ENCODE data around the gene ATP5F1D. TPM values are rescaled to one million over a fixed set of nuclear protein-coding genes. Genes with fewer than 3 reads are reported as not detected.

Gene ATP5F1D
- total RNA-seq, 1 experiment from 2014 or later = 179 TPM

DNA sequence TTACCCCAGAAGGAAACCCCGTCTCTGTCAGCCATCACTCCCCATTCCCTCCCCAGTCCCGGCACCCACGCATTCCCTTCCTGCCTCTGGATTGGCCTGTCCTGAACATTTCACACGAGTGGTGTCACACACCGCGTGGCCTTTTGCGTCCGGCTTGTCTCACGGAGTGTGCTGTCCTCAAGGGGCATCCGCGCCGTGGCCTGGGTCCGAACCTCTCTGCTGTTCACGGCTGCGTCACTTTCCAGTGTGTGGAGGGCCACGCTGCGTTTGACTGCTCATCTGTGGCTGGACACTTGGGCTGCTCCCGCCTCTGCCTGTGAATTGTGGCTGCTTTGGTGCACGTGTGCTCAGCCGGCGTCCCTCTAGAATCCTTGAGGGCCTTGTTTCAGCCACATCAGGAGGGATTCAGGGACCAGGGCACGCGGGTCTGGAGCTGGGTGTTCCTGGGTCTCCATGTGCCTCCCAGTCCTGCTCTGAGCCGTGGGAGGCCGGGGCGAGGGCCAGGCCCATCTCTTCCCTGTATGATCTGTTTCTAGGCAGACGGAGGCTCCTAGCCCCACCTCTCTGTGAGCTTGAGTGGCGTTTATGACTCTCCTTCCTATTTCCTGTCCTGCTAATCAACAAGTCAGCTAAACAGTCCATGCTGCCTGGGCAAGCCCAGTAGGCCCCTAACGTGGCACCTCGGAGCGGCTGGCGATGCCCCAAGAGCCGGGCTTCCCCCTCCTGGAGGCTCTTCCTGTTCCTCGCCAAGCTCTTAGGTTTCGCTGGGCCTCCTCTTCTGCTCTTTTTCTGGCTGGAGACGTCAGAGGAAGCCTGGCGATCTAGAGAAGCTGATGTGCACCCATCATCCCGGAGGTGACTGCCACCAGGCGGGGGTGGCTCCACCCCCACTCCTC, 27.9 kb upstream of the ATP5F1D start:
- H3T11ph ChIP-seq (ENCODE audit: low read length) = no peak overlapping the region
- H4K8ac ChIP-seq (replicated peaks; ENCODE audit: insufficient read length, low read depth, low read length) = no peak overlapping the region
- no peak overlapping the region for H4K5ac ChIP-seq (ENCODE audit: insufficient read length, low read depth, low read length)
- no peak overlapping the region for H2BK5ac ChIP-seq (ENCODE audit: insufficient read length, low read length)
- no peaks in the 10 kb centered on the region for H4K20me1 ChIP-seq (ENCODE audit: control insufficient read depth, insufficient read depth, insufficient read length)
- H3K4me1 ChIP-seq (ENCODE audit: insufficient read depth, low read length) = no peaks in the 10 kb centered on the region
- peaks cover 5% of the 10 kb centered on the region for H3K79me1 ChIP-seq (ENCODE audit: insufficient read depth, low read depth, low read length, poor library complexity, severe bottlenecking)
- no peak overlapping the region for H2BK12ac ChIP-seq (ENCODE audit: insufficient read length, low read depth, low read length)
- H2AFZ ChIP-seq (ENCODE audit: low read length) = no peak overlapping the region
- no peak overlapping the region for H3K4ac ChIP-seq (ENCODE audit: low read depth, low read length)
- no peak overlapping the region for H4K91ac ChIP-seq (ENCODE audit: insufficient read length, low read depth, low read length)
- H3K9me3 ChIP-seq (ENCODE audit: control insufficient read depth, low read depth, low read length) = no peaks in the 10 kb centered on the region
- no peak overlapping the region for H2BK120ac ChIP-seq (ENCODE audit: low read depth, low read length, poor library complexity, severe bottlenecking)
- TF ChIP-seq, protein P1, sequence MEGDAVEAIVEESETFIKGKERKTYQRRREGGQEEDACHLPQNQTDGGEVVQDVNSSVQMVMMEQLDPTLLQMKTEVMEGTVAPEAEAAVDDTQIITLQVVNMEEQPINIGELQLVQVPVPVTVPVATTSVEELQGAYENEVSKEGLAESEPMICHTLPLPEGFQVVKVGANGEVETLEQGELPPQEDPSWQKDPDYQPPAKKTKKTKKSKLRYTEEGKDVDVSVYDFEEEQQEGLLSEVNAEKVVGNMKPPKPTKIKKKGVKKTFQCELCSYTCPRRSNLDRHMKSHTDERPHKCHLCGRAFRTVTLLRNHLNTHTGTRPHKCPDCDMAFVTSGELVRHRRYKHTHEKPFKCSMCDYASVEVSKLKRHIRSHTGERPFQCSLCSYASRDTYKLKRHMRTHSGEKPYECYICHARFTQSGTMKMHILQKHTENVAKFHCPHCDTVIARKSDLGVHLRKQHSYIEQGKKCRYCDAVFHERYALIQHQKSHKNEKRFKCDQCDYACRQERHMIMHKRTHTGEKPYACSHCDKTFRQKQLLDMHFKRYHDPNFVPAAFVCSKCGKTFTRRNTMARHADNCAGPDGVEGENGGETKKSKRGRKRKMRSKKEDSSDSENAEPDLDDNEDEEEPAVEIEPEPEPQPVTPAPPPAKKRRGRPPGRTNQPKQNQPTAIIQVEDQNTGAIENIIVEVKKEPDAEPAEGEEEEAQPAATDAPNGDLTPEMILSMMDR (conservative IDR thresholded peaks at IDR 0.05) = no peak
- Mint-ChIP-seq H3K27ac (peak overlapping the region; percentile 77 to 98 (median 86); a peak in 6 of 7 replicates), H3K27me3 (ENCODE audit: low read depth) (no peaks in the 10 kb centered on the region), H3K36me3 (ENCODE audit: insufficient read depth in 1 of 3, low read depth in 3 of 3) (peaks cover 7 to 25% (median 17%) of the 10 kb centered on the region in 3 experiments), H3K9me3 (no peaks in the 10 kb centered on the region), H3K4me3 (no peak overlapping the region), H3K4me1 (peaks cover 27 to 42% of the 10 kb centered on the region in 2 experiments)
- no peak overlapping the region for H2AK5ac ChIP-seq (ENCODE audit: insufficient read length, low read length)
- no peak for DNase-seq
- WGBS (ENCODE audit: extremely low coverage, insufficient read length, low lambda C conversion rate) = no CpG with 5 or more reads among the region's 39 CpGs
- H3K14ac ChIP-seq (ENCODE audit: insufficient read depth, low read length) = no peak overlapping the region; the same call in 1 of the 2 replicates
- H3K79me2 ChIP-seq (ENCODE audit: insufficient read depth, low read length) = peaks cover 37% of the 10 kb centered on the region; the same call in 1 of the 2 replicates
- no peaks in the 10 kb centered on the region for H3K27me3 ChIP-seq (ENCODE audit: insufficient read depth, low read length)
- no peak overlapping the region for H2BK15ac ChIP-seq (ENCODE audit: low read depth, low read length)
- no peak overlapping the region for H3K18ac ChIP-seq (ENCODE audit: insufficient read length, low read depth, low read length)
- no peak overlapping the region for H3K23ac ChIP-seq (ENCODE audit: insufficient read length, low read depth, low read length)
- H2BK20ac ChIP-seq (ENCODE audit: low read depth, low read length, poor library complexity, severe bottlenecking) = no peak overlapping the region
- H3K56ac ChIP-seq (ENCODE audit: insufficient read length, low read depth, low read length) = no peak overlapping the region
- no peak overlapping the region for H3K4me2 ChIP-seq (ENCODE audit: insufficient read depth, insufficient read length, low read length)
- H3K27ac ChIP-seq (ENCODE audit: insufficient read length, low read depth, low read length) = no peak overlapping the region
- H3K23me2 ChIP-seq (ENCODE audit: insufficient read length, low read depth, low read length, poor library complexity, severe bottlenecking) = no peaks in the 10 kb centered on the region
- no peak overlapping the region for H3K9ac ChIP-seq (ENCODE audit: extremely low read depth, insufficient read length, low read length)

All from H9 (cell line).